B cell (primary cell): ENCODE measurements around the gene CEACAM3. TPM values are rescaled to one million over a fixed set of nuclear protein-coding genes. Genes with fewer than 3 reads are reported as not detected.
A peak's percentile ranks its signal among the peaks of the same experiment; 100 is the strongest.

Experiments
- ATAC-seq: fragments of 200-7000 bp; cut with Tn5 transposase; one replicate; pipeline ENCODE4 v1.10.0; 2021; ENCODE audit warnings: low read depth, mild to moderate bottlenecking, moderate number of reproducible peaks, moderate library complexity
- CTCF ChIA-PET: fragments of 350-600 bp; sonication (Branson Sonifier 250); formaldehyde crosslinking; loops from one replicate; lab custom pipeline; 2021; ENCODE audit warnings: antibody characterized with exemption, inconsistent platforms; lab: Charles Lee
- POLR2A ChIA-PET: fragments of 350-600 bp; sonication (Branson Sonifier 250); formaldehyde crosslinking; loops from one replicate; lab custom pipeline; 2021; ENCODE audit warnings: antibody characterized with exemption; lab: Charles Lee
- DNase-seq: peaks from one replicate; pipeline ENCODE4 v3.0.0; 2013
- H2AFZ ChIP-seq: 2 replicates; pipeline ENCODE4 v1.6.1; 2012; ENCODE audit warnings: mild to moderate bottlenecking, low read depth, low read length; ENCODE audit not compliant: insufficient read depth, poor library complexity, severe bottlenecking
- H3K27ac ChIP-seq, 2 donors: 1 replicate in 1 of 2; 2 replicates in 1 of 2; pipeline ENCODE4 v1.5.1; 2012 to 2013; ENCODE audit warnings: low read length in 2 of 2, mild to moderate bottlenecking in 2 of 2, moderate library complexity in 1 of 2
- H3K27me3 ChIP-seq, 4 experiments: fragments of 200-600 bp in 1 of 4; sonication (generic) in 1 of 4; replicated peaks in 1 of 4; 1 replicate in 2 of 4; 2 replicates in 2 of 4; pipeline versions ENCODE4 v1.6.1 to v1.7.0; 2013 to 2016; ENCODE audit warnings: low read length in 3 of 4, mild to moderate bottlenecking in 2 of 4, mixed read lengths in 1 of 4, moderate library complexity in 1 of 4; ENCODE audit not compliant: insufficient read depth in 4 of 4, control insufficient read depth in 3 of 4; ENCODE audit errors: control extremely low read depth in 1 of 4
- H3K36me3 ChIP-seq, 2 experiments: replicated peaks in 1 of 2; 1 replicate in 1 of 2; 2 replicates in 1 of 2; pipeline versions ENCODE4 v1.6.1 to v1.7.1; 2013; ENCODE audit warnings: low read length in 1 of 2; ENCODE audit not compliant: insufficient read depth in 2 of 2, control insufficient read depth in 1 of 2; ENCODE audit errors: control extremely low read depth in 1 of 2, extremely low read depth in 1 of 2
- H3K4me1 ChIP-seq, 2 donors: fragments of 200-600 bp in 1 of 2; sonication (generic) in 1 of 2; 1 replicate in 1 of 2; 2 replicates in 1 of 2; pipeline versions ENCODE4 v1.5.1 to v1.6.1; 2013 to 2017; ENCODE audit warnings: low read length in 2 of 2; ENCODE audit not compliant: control insufficient read depth in 2 of 2, insufficient read depth in 2 of 2
- H3K4me2 ChIP-seq: replicated peaks from 2 replicates; pipeline ENCODE3; 2012; ENCODE audit warnings: mild to moderate bottlenecking, low read depth, low read length; ENCODE audit not compliant: poor library complexity, severe bottlenecking
- H3K4me3 ChIP-seq, 5 experiments: fragments of 200-600 bp in 1 of 5; sonication (generic) in 1 of 5; 1 replicate in 3 of 5; 2 replicates in 2 of 5; pipeline versions ENCODE4 v1.5.1 to v1.7.0; 2011 to 2016; ENCODE audit warnings: low read length in 4 of 5, mild to moderate bottlenecking in 4 of 5, low read depth in 2 of 5, control low read depth in 1 of 5, moderate library complexity in 1 of 5; ENCODE audit not compliant: insufficient read depth in 1 of 5; ENCODE audit errors: control extremely low read depth in 1 of 5, extremely low read depth in 1 of 5
- H3K79me2 ChIP-seq: fragments of 200-600 bp; sonication (generic); one replicate; pipeline ENCODE4 v1.6.0; 2016; ENCODE audit warnings: low read length; ENCODE audit not compliant: control insufficient read depth, insufficient read depth
- H3K9ac ChIP-seq: fragments of 200-600 bp; sonication (generic); 2 replicates; pipeline ENCODE4 v1.6.1; 2017; ENCODE audit warnings: mild to moderate bottlenecking, low read length, moderate library complexity
- H3K9me3 ChIP-seq, 3 donors: one replicate each; pipeline versions ENCODE4 v1.6.1 to v1.7.1; 2013; ENCODE audit warnings: low read length in 2 of 3; ENCODE audit not compliant: control insufficient read depth in 2 of 3, insufficient read depth in 1 of 3; ENCODE audit errors: control extremely low read depth in 1 of 3
- H4K20me1 ChIP-seq: 2 replicates; pipeline ENCODE4 v1.6.0; 2012; ENCODE audit warnings: mild to moderate bottlenecking, low read length; ENCODE audit not compliant: insufficient read depth, control insufficient read depth, poor library complexity, severe bottlenecking
- H3K27ac Mint-ChIP-seq: one replicate; pipeline ENCODE4 v1.8.0; 2021; ENCODE audit warnings: mixed read lengths
- H3K27me3 Mint-ChIP-seq: one replicate; pipeline ENCODE4 v1.8.0; 2021; ENCODE audit warnings: mixed read lengths
- H3K4me1 Mint-ChIP-seq: one replicate; pipeline ENCODE4 v1.8.0; 2021; ENCODE audit warnings: mixed read lengths
- H3K4me3 Mint-ChIP-seq: one replicate; pipeline ENCODE4 v1.8.0; 2021; ENCODE audit warnings: mixed read lengths
- H3K9me3 Mint-ChIP-seq: one replicate; pipeline ENCODE4 v1.8.0; 2022; ENCODE audit warnings: mixed read lengths; ENCODE audit not compliant: insufficient read depth
- CTCF ChIP-seq: fragments of 200-600 bp; IDR thresholded peaks from one replicate; pipeline ENCODE4 v1.8.0; 2022; ENCODE audit warnings: antibody characterized with exemption, mild to moderate bottlenecking
- EZH2 ChIP-seq: IDR thresholded peaks from 2 replicates; pipeline ENCODE4 v1.6.1; 2012; ENCODE audit warnings: borderline replicate concordance, low read depth, mild to moderate bottlenecking, moderate library complexity, low read length; ENCODE audit not compliant: insufficient read depth, poor library complexity, severe bottlenecking
- WGBS: methylation state at CpG from one replicate; pipeline ENCODE4 v1.1.5; 2013; ENCODE audit warnings: missing lambda C conversion rate; ENCODE audit not compliant: insufficient coverage; 5-methylcytosine and 5-hydroxymethylcytosine counted together
- intact Hi-C: fragments of 100-400 bp; cut with micrococcal nuclease; formaldehyde crosslinking; loops from one replicate; pipeline ENCODE4 v1.10.0; 2022
- polyA plus RNA-seq: library from polyadenylated mRNA; depleted of rRNA; stranded (reverse); fragments of >200 nt; gene quantifications from 2 replicates; pipeline ENCODE4 v1.2.3, GENCODE V29; 2012
- total RNA-seq, 2 donors: library from RNA; stranded (reverse); fragments of 120-200 nt in 1 of 2; gene quantifications; 1 replicate in 1 of 2; 2 replicates in 1 of 2; pipeline versions ENCODE4 v1.2.3 to v1.2.4, GENCODE V29; 2013 to 2022

CEACAM3 gene
- total and polyA plus RNA-seq, 2 donors (not counting 1 experiment from before 2014, with no cell fraction given): not detected

- no peaks in the 10 kb centered on the region for H3K27me3 Mint-ChIP-seq
- H3K4me1 Mint-ChIP-seq: peaks cover 26% of the 10 kb centered on the region
- Histone ChIP-seq H3K36me3 (no peaks in the 10 kb centered on the region), H3K9ac (no peak overlapping the region), H3K79me2 (no peaks in the 10 kb centered on the region), H3K9me3 (no peaks in the 10 kb centered on the region), H3K4me1 (peaks cover 16 to 25% of the 10 kb centered on the region in 2 donors), H3K4me2 (peak overlapping the region; percentile 48), H3K27me3 (no peaks in the 10 kb centered on the region), H3K27ac (no peak overlapping the region), H4K20me1 (no peaks in the 10 kb centered on the region), H3K4me3 (no peak overlapping the region), H2AFZ (no peak overlapping the region)
- TF ChIP-seq CTCF: no peak
- no peak for TF ChIP-seq EZH2
- H3K27ac Mint-ChIP-seq: peak overlapping the region; percentile 46
- POLR2A ChIA-PET: no interaction called here
- ATAC-seq: no peak
- CTCF ChIA-PET: interaction anchor here (1.4 to 1.9 kb wide), 2 partner anchors 16 to 57 kb away, joined by 4 to 13 read pairs; no protein-coding TSS in a partner anchor
- intact Hi-C loops: no loop called here
- WGBS: 64% methylated on average over 4 of the region's 4 CpGs
- no peak overlapping the region for H3K4me3 Mint-ChIP-seq
- no peaks in the 10 kb centered on the region for H3K9me3 Mint-ChIP-seq
- no peak for DNase-seq
These were observed 13.9 kb downstream of the CEACAM3 start for GRCh38 chr19:41810301-41810700.

- peak overlapping the region; percentile 48 for H3K4me2 ChIP-seq
- intact Hi-C loops: no loop called here
- ATAC-seq (peak; percentile 10), DNase-seq (peak; percentile 66)
- POLR2A ChIA-PET: no interaction called here
- H3K4me3 ChIP-seq: no peak overlapping the region
- Mint-ChIP-seq H3K9me3 (no peaks in the 10 kb centered on the region), H3K27ac (peak overlapping the region; percentile 20), H3K4me3 (no peak overlapping the region), H3K27me3 (no peaks in the 10 kb centered on the region), H3K4me1 (peaks cover 20% of the 10 kb centered on the region)
- 0% methylated on average over 3 of the region's 3 CpGs for WGBS
- peak overlapping the region; percentile 17 for H2AFZ ChIP-seq
- H3K36me3 ChIP-seq: no peaks in the 10 kb centered on the region
- TF ChIP-seq EZH2 (no peak), CTCF (no peak)
- CTCF ChIA-PET: interaction anchor here (0.7 to 2.7 kb wide), 4 partner anchors 10 to 58 kb away, joined by 3 to 13 read pairs (median 8); no protein-coding TSS in a partner anchor
- H3K79me2 ChIP-seq: no peaks in the 10 kb centered on the region
- no peak overlapping the region for H3K9ac ChIP-seq
- H3K27me3 ChIP-seq: no peaks in the 10 kb centered on the region
- H3K27ac ChIP-seq: no peak overlapping the region
- H4K20me1 ChIP-seq: no peaks in the 10 kb centered on the region
- no peaks in the 10 kb centered on the region for H3K9me3 ChIP-seq
- H3K4me1 ChIP-seq: peaks cover 10 to 25% of the 10 kb centered on the region in 2 donors
These were observed 14.6 kb downstream of the CEACAM3 start for GRCh38 chr19:41811036-41811435.
